Measurements from ENCODE around the gene FAM20A.

- TF ChIP-seq REST (IDR thresholded peaks at IDR 0.05; ENCODE audit: borderline replicate concordance) = no peak
- no peak for TF ChIP-seq SMC3 (conservative IDR thresholded peaks at IDR 0.05; ENCODE audit: poor library complexity)
- no peak for TF ChIP-seq RAD21 (conservative IDR thresholded peaks at IDR 0.05)
- TF ChIP-seq CTCF (IDR thresholded peaks at IDR 0.05; ENCODE audit: poor library complexity, severe bottlenecking) = no peak
- TF ChIP-seq TAF1 (IDR thresholded peaks at IDR 0.05; ENCODE audit: low read depth) = no peak
- no peak for TF ChIP-seq POLR2AphosphoS5 (IDR thresholded peaks at IDR 0.05)
Measured at GRCh38 chr17:68598074-68598473, 3.1 kb downstream of the FAM20A start.

Data from neural cell (in vitro differentiated cells).